ENCODE results near the gene RAD54L2. TPM values are rescaled to one million over a fixed set of nuclear protein-coding genes. Genes with fewer than 3 reads are reported as not detected.
"Not testable (repeated sequence)": the region's sequence is repeated elsewhere in the genome, so short reads cannot be mapped to it uniquely, and the experiment has no call there.

The RAD54L2 gene
- total and polyA plus RNA-seq, 4 donors, result 2.1 to 28.9 (median 17.6) TPM

GRCh38 chr3:51535146-51536019, 3.1 kb upstream of the RAD54L2 start:
- H3K4me1 ChIP-seq (ENCODE audit: control insufficient read depth in 1 of 2, insufficient read depth in 2 of 2, low read length in 2 of 2), result no peaks in the 10 kb centered on the region
- no peak for ATAC-seq (ENCODE audit: low FRiP score)
- no peaks in the 10 kb centered on the region for H3K9me3 ChIP-seq (ENCODE audit: control insufficient read depth, low read length)
- H3K4me3 ChIP-seq (ENCODE audit: low read length in 2 of 2), result no peak overlapping the region
- no peaks in the 10 kb centered on the region for H3K36me3 ChIP-seq (ENCODE audit: control insufficient read depth in 1 of 2, insufficient read depth in 2 of 2, low read length in 1 of 2)
- 77 to 79% methylated on average over 7 of the region's 7 CpGs for WGBS, 2 donors
- H3K27ac ChIP-seq (ENCODE audit: low read depth in 1 of 2, low read length in 2 of 2), result no peak overlapping the region
- intact Hi-C loops (cut with DNase I), result no loop called here
- H3K27me3 ChIP-seq (ENCODE audit: control insufficient read depth in 1 of 2, insufficient read depth in 2 of 2, low read length in 1 of 2), result no peaks in the 10 kb centered on the region
- no peak for DNase-seq

- H3K27me3 ChIP-seq (ENCODE audit: control insufficient read depth in 1 of 2, insufficient read depth in 2 of 2, low read length in 1 of 2); H3K9me3 ChIP-seq (ENCODE audit: control insufficient read depth, low read length); H3K4me1 ChIP-seq (ENCODE audit: control insufficient read depth in 1 of 2, insufficient read depth in 2 of 2, low read length in 2 of 2); ATAC-seq (ENCODE audit: low FRiP score); H3K36me3 ChIP-seq (ENCODE audit: control insufficient read depth in 1 of 2, insufficient read depth in 2 of 2, low read length in 1 of 2); DNase-seq; intact Hi-C loops (cut with DNase I): not testable (repeated sequence)
- Histone ChIP-seq H3K4me3 (ENCODE audit: low read length in 2 of 2) (peak overlapping the region; percentile 74 to 78), H3K27ac (ENCODE audit: low read depth in 1 of 2, low read length in 2 of 2) (peak overlapping the region; percentile 29 to 66)
- WGBS, 2 donors, result 79 to 80% methylated on average over 16 of the region's 16 CpGs
Observed at GRCh38 chr3:51537631-51538030, 888 bp upstream of the RAD54L2 start.

GRCh38 chr3:51538115-51538458, 432 bp upstream of the RAD54L2 start:
- WGBS, 2 donors, result 1% methylated on average over 7 of the region's 7 CpGs
- no peaks in the 10 kb centered on the region for H3K36me3 ChIP-seq (ENCODE audit: control insufficient read depth in 1 of 2, insufficient read depth in 2 of 2, low read length in 1 of 2)
- H3K9me3 ChIP-seq (ENCODE audit: control insufficient read depth, low read length), result no peaks in the 10 kb centered on the region
- DNase-seq (no peak), ATAC-seq (ENCODE audit: low FRiP score) (no peak)
- no peaks in the 10 kb centered on the region for H3K4me1 ChIP-seq (ENCODE audit: control insufficient read depth in 1 of 2, insufficient read depth in 2 of 2, low read length in 2 of 2)
- H3K4me3 ChIP-seq (ENCODE audit: low read length in 2 of 2), result peak overlapping the region; percentile 74 to 78
- no peaks in the 10 kb centered on the region for H3K27me3 ChIP-seq (ENCODE audit: control insufficient read depth in 1 of 2, insufficient read depth in 2 of 2, low read length in 1 of 2)
- intact Hi-C loops (cut with DNase I), result no loop called here
- peak overlapping the region; percentile 29 to 66 for H3K27ac ChIP-seq (ENCODE audit: low read depth in 1 of 2, low read length in 2 of 2)

DNA sequence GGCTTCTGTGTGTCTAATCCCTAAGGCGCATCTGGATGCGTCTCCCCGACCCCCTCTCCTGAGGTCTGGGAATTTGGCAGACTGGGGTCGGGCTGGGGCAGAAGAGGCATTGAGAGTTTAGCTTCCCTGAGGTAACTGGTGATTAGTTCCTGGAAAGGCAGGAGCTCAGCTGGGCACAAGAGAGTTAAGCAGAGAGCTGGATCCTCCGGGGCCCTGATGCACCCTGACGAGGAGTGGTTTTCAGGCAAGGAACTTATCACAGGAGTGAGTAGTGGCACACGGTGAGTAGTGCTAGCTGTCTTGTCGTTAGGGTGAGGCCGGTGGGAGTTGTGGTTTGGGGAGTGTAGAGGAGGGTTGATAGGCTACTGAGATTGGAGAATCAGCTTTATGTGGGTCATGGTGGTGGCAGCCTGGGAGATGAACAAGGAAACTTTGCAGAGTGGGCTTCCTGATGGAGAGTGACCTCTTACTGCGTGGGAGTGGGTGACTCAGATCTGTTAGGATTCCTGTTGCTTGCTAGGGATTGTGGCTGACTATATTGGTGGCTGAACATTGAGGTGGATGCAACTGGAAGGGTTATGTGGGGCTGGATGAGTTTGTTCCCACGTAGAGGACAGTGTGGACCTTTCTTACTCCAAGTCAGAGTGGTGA, 897 bp downstream of the RAD54L2 start:
- 1% methylated on average over 11 of the region's 11 CpGs for WGBS, 2 donors
- H3K27me3 ChIP-seq (ENCODE audit: control insufficient read depth in 1 of 2, insufficient read depth in 2 of 2, low read length in 1 of 2), result no peaks in the 10 kb centered on the region
- H3K4me1 ChIP-seq (ENCODE audit: control insufficient read depth in 1 of 2, insufficient read depth in 2 of 2, low read length in 2 of 2), result no peaks in the 10 kb centered on the region
- H3K4me3 ChIP-seq (ENCODE audit: low read length in 2 of 2), result peak overlapping the region; percentile 78 to 87
- H3K36me3 ChIP-seq (ENCODE audit: control insufficient read depth in 1 of 2, insufficient read depth in 2 of 2, low read length in 1 of 2), result peaks cover 0 to 3% of the 10 kb centered on the region in 2 donors
- intact Hi-C loops (cut with DNase I), result no loop called here
- DNase-seq (no peak), ATAC-seq (ENCODE audit: low FRiP score) (peak; percentile 40)
- no peaks in the 10 kb centered on the region for H3K9me3 ChIP-seq (ENCODE audit: control insufficient read depth, low read length)
- H3K27ac ChIP-seq (ENCODE audit: low read depth in 1 of 2, low read length in 2 of 2), result peak overlapping the region; percentile 54 to 85

GRCh38 chr3:51542596-51542995, 4.1 kb downstream of the RAD54L2 start:
- DNase-seq; H3K4me1 ChIP-seq (ENCODE audit: control insufficient read depth in 1 of 2, insufficient read depth in 2 of 2, low read length in 2 of 2); H3K27ac ChIP-seq (ENCODE audit: low read depth in 1 of 2, low read length in 2 of 2); intact Hi-C loops (cut with DNase I); H3K4me3 ChIP-seq (ENCODE audit: low read length in 2 of 2); H3K9me3 ChIP-seq (ENCODE audit: control insufficient read depth, low read length); ATAC-seq (ENCODE audit: low FRiP score); H3K27me3 ChIP-seq (ENCODE audit: control insufficient read depth in 1 of 2, insufficient read depth in 2 of 2, low read length in 1 of 2); H3K36me3 ChIP-seq (ENCODE audit: control insufficient read depth in 1 of 2, insufficient read depth in 2 of 2, low read length in 1 of 2): not testable (repeated sequence)
- 95 to 97% methylated on average over 11 of the region's 11 CpGs for whole genome bisulfite sequencing, 2 donors

DNA sequence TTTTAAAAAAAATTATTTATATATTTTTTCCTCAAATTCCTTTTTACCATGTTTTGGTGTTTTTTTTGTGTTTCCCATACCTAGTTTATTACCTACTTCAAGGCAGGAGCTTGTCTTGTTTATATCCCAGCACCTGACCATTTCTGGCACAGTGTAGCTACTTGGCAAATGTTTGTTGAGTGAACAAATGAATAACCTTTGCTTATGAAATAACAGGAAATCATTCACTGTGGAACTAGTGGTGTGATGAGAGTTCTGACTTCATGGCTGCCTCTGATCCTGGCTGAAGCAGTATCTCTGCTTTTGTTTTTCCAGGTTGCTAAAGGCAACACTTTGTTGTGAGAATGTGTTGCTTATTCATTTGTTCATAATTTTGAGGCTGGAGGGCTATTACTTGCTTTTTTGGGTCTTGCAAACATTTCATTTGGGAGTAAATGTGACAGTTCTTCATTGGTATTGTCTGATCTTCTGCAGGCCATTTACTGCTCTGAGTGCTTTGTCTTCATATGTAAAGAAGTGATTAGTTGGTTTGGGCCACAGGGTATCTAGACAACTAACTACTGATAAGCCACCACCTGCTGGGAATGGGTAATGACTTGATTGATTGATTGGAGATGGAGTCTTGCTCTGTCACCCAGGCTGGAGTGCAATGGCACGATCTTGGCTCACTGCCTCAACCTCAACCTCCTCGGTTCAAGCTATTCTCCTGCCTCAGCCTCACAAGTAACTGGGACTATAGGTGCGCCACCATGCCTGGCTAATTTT, 5.7 kb downstream of the RAD54L2 start:
- intact Hi-C loops (cut with DNase I), result no loop called here
- DNase-seq (no peak), ATAC-seq (ENCODE audit: low FRiP score) (no peak)
- WGBS, 2 donors, result 83 to 85% methylated on average over 3 of the region's 3 CpGs
- Histone ChIP-seq H3K9me3 (ENCODE audit: control insufficient read depth, low read length) (no peaks in the 10 kb centered on the region), H3K36me3 (ENCODE audit: control insufficient read depth in 1 of 2, insufficient read depth in 2 of 2, low read length in 1 of 2) (peaks cover 0 to 4% of the 10 kb centered on the region in 2 donors), H3K27ac (ENCODE audit: low read depth in 1 of 2, low read length in 2 of 2) (no peak overlapping the region), H3K4me3 (ENCODE audit: low read length in 2 of 2) (no peak overlapping the region), H3K4me1 (ENCODE audit: control insufficient read depth in 1 of 2, insufficient read depth in 2 of 2, low read length in 2 of 2) (no peaks in the 10 kb centered on the region), H3K27me3 (ENCODE audit: control insufficient read depth in 1 of 2, insufficient read depth in 2 of 2, low read length in 1 of 2) (no peaks in the 10 kb centered on the region)

- H3K36me3 ChIP-seq (ENCODE audit: control insufficient read depth in 1 of 2, insufficient read depth in 2 of 2, low read length in 1 of 2), result peaks cover 0 to 4% of the 10 kb centered on the region in 2 donors
- 93% methylated on average over 6 of the region's 6 CpGs for WGBS, 2 donors
Observed at GRCh38 chr3:51547274-51547673, 8.8 kb downstream of the RAD54L2 start.

GRCh38 chr3:51549311-51549710, 10.8 kb downstream of the RAD54L2 start:
- 93 to 94% methylated on average over 10 of the region's 10 CpGs for WGBS, 2 donors
- peaks cover 0 to 2% of the 10 kb centered on the region in 2 donors for H3K36me3 ChIP-seq (ENCODE audit: control insufficient read depth in 1 of 2, insufficient read depth in 2 of 2, low read length in 1 of 2)
- ATAC-seq (ENCODE audit: low FRiP score), result no peak

More at GRCh38 chr3:51547274-51547673, 8.8 kb downstream of the RAD54L2 start:
- no peak overlapping the region for H3K27ac ChIP-seq (ENCODE audit: low read depth in 1 of 2, low read length in 2 of 2)
- H3K4me3 ChIP-seq (ENCODE audit: low read length in 2 of 2), result no peak overlapping the region
- H3K27me3 ChIP-seq (ENCODE audit: control insufficient read depth in 1 of 2, insufficient read depth in 2 of 2, low read length in 1 of 2), result no peaks in the 10 kb centered on the region
- intact Hi-C loops (cut with DNase I), result no loop called here
- DNase-seq (no peak), ATAC-seq (ENCODE audit: low FRiP score) (no peak)
- no peaks in the 10 kb centered on the region for H3K4me1 ChIP-seq (ENCODE audit: control insufficient read depth in 1 of 2, insufficient read depth in 2 of 2, low read length in 2 of 2)
- H3K9me3 ChIP-seq (ENCODE audit: control insufficient read depth, low read length), result no peaks in the 10 kb centered on the region

More at GRCh38 chr3:51549311-51549710, 10.8 kb downstream of the RAD54L2 start:
- Histone ChIP-seq H3K9me3 (ENCODE audit: control insufficient read depth, low read length) (no peaks in the 10 kb centered on the region), H3K27me3 (ENCODE audit: control insufficient read depth in 1 of 2, insufficient read depth in 2 of 2, low read length in 1 of 2) (no peaks in the 10 kb centered on the region), H3K4me1 (ENCODE audit: control insufficient read depth in 1 of 2, insufficient read depth in 2 of 2, low read length in 2 of 2) (no peaks in the 10 kb centered on the region), H3K4me3 (ENCODE audit: low read length in 2 of 2) (no peak overlapping the region), H3K27ac (ENCODE audit: low read depth in 1 of 2, low read length in 2 of 2) (no peak overlapping the region)
- DNase-seq, result no peak
- intact Hi-C loops (cut with DNase I), result no loop called here

All from aorta (tissue), 5 donors.